Stimulated activated naive CD8-positive, alpha-beta T cell treated with anti-CD3 and anti-CD28 coated beads, Interleukin-15, Interleukin-2, amounts not matched to agents 100 U/mL and 50 U/mL, for 24 hours (primary cell): ENCODE data around the gene SPTLC3.

Experiments used
- ATAC-seq: fragments of 150-1000 bp; cut with Tn5 transposase; one replicate; pipeline ENCODE4 v1.10.0; 2021
- DNase-seq: peaks from one replicate; pipeline ENCODE4 v3.0.0; 2021

SPTLC3 gene

GRCh38 chr20:13140775-13141174, 132.0 kb downstream of the SPTLC3 start:
- DNase-seq, result no peak
- no peak for ATAC-seq

- ATAC-seq (no peak), DNase-seq (no peak)
Observed at GRCh38 chr20:13141546-13141945, 132.8 kb downstream of the SPTLC3 start.

- ATAC-seq (no peak), DNase-seq (no peak)
Observed at GRCh38 chr20:13142143-13142542, 133.4 kb downstream of the SPTLC3 start.

GRCh38 chr20:13147071-13147963, 138.5 kb downstream of the SPTLC3 start:
- DNase-seq (no peak), ATAC-seq (no peak)

GRCh38 chr20:13147971-13148370, 139.2 kb downstream of the SPTLC3 start:
- DNase-seq, result no peak
- no peak for ATAC-seq

- no peak for ATAC-seq
Observed at GRCh38 chr20:13148402-13148801, 139.6 kb downstream of the SPTLC3 start.

GRCh38 chr20:13148961-13149360, 140.2 kb downstream of the SPTLC3 start:
- ATAC-seq, result no peak
- DNase-seq, result no peak

More at GRCh38 chr20:13148402-13148801, 139.6 kb downstream of the SPTLC3 start:
- no peak for DNase-seq

GRCh38 chr20:13149371-13150105, 140.8 kb downstream of the SPTLC3 start:
- no peak for ATAC-seq
- DNase-seq, result no peak

- DNase-seq, result no peak
- no peak for ATAC-seq
Observed at GRCh38 chr20:13158369-13158768, 149.6 kb downstream of the SPTLC3 start.

- ATAC-seq (no peak), DNase-seq (no peak)
Observed at GRCh38 chr20:13159889-13160288, 151.1 kb downstream of the SPTLC3 start.

- ATAC-seq (no peak), DNase-seq (no peak)
Observed at GRCh38 chr20:13165203-13165602, 156.4 kb downstream of the SPTLC3 start.

- no peak for ATAC-seq
Observed at GRCh38 chr20:13166011-13166410, 157.2 kb downstream of the SPTLC3 start.

GRCh38 chr20:13166437-13166836, 157.7 kb downstream of the SPTLC3 start:
- no peak for ATAC-seq

More at GRCh38 chr20:13166011-13166410, 157.2 kb downstream of the SPTLC3 start:
- no peak for DNase-seq

GRCh38 chr20:13169086-13169485, 160.3 kb downstream of the SPTLC3 start:
- ATAC-seq, result no peak

More at GRCh38 chr20:13166437-13166836, 157.7 kb downstream of the SPTLC3 start:
- no peak for DNase-seq

GRCh38 chr20:13170771-13171170, 162.0 kb downstream of the SPTLC3 start:
- DNase-seq (no peak), ATAC-seq (no peak)

More at GRCh38 chr20:13169086-13169485, 160.3 kb downstream of the SPTLC3 start:
- no peak for DNase-seq

GRCh38 chr20:13173201-13173600, 164.4 kb downstream of the SPTLC3 start:
- no peak for ATAC-seq
- no peak for DNase-seq

GRCh38 chr20:13174402-13174801, 165.6 kb downstream of the SPTLC3 start:
- no peak for ATAC-seq
- DNase-seq, result no peak

- ATAC-seq, result peak; percentile 78
- DNase-seq, result no peak
Observed at GRCh38 chr20:13180986-13181889, 172.5 kb downstream of the SPTLC3 start.

- peak; percentile 77 for ATAC-seq
- DNase-seq, result peak; percentile 11
Observed at GRCh38 chr20:13183005-13183404, 174.2 kb downstream of the SPTLC3 start.

GRCh38 chr20:13186043-13186774, 177.4 kb downstream of the SPTLC3 start:
- ATAC-seq, result no peak
- DNase-seq, result no peak

- DNase-seq, result no peak
- no peak for ATAC-seq
Observed at GRCh38 chr20:13187899-13188298, 179.1 kb downstream of the SPTLC3 start.
